Trophoblast cell (in vitro differentiated cells and primary cell): Measurements from ENCODE around the gene LRP2.

ENCODE experiments used
- DNase-seq, 2 donors: peaks; one replicate each; pipeline ENCODE4 v3.0.0-alpha.2; 2016
- H2AFZ ChIP-seq: 2 replicates; pipeline ENCODE4 v1.6.1; 2013; ENCODE audit warnings: low read length, moderate library complexity, mild to moderate bottlenecking; ENCODE audit not compliant: insufficient read depth, poor library complexity
- H2AK5ac ChIP-seq: 2 replicates; pipeline ENCODE4 v1.6.1; 2013; ENCODE audit warnings: mild to moderate bottlenecking, low read length
- H2BK120ac ChIP-seq: 2 replicates; pipeline ENCODE4 v1.6.1; 2013; ENCODE audit warnings: low read length, mild to moderate bottlenecking, moderate library complexity; ENCODE audit not compliant: insufficient read depth, poor library complexity
- H2BK12ac ChIP-seq: 2 replicates; pipeline ENCODE4 v1.6.1; 2013; ENCODE audit warnings: mild to moderate bottlenecking, low read length, moderate library complexity
- H2BK5ac ChIP-seq: 2 replicates; pipeline ENCODE4 v1.6.1; 2013; ENCODE audit warnings: low read length, low read depth, moderate library complexity, mild to moderate bottlenecking; ENCODE audit not compliant: poor library complexity
- H3K14ac ChIP-seq: 2 replicates; pipeline ENCODE4 v1.6.1; 2013; ENCODE audit warnings: mild to moderate bottlenecking, low read length
- H3K18ac ChIP-seq: 2 replicates; pipeline ENCODE4 v1.6.1; 2013; ENCODE audit warnings: mild to moderate bottlenecking, low read length
- H3K23ac ChIP-seq: 2 replicates; pipeline ENCODE4 v1.6.1; 2013; ENCODE audit warnings: low read length
- H3K27ac ChIP-seq: 2 replicates; pipeline ENCODE4 v1.5.1; 2013; ENCODE audit warnings: low read depth, mild to moderate bottlenecking, inconsistent platforms, low read length, moderate library complexity
- H3K27me3 ChIP-seq: 2 replicates; pipeline ENCODE4 v1.6.1; 2013; ENCODE audit warnings: inconsistent platforms, mild to moderate bottlenecking, low read length, moderate library complexity; ENCODE audit not compliant: insufficient read depth
- H3K36me3 ChIP-seq, 2 experiments: 1 replicate in 1 of 2; 2 replicates in 1 of 2; pipeline ENCODE4 v1.6.1; 2013; ENCODE audit warnings: low read length in 2 of 2, mild to moderate bottlenecking in 2 of 2, moderate library complexity in 1 of 2; ENCODE audit not compliant: insufficient read depth in 2 of 2, control insufficient read depth in 1 of 2
- H3K4ac ChIP-seq: 2 replicates; pipeline ENCODE4 v1.6.1; 2013; ENCODE audit warnings: low read depth, mild to moderate bottlenecking, low read length, moderate library complexity
- H3K4me1 ChIP-seq, 2 experiments: 1 replicate in 1 of 2; 2 replicates in 1 of 2; pipeline ENCODE4 v1.6.1; 2013; ENCODE audit warnings: low read length in 2 of 2, mild to moderate bottlenecking in 2 of 2, moderate library complexity in 1 of 2; ENCODE audit not compliant: insufficient read depth in 2 of 2, control insufficient read depth in 1 of 2
- H3K4me2 ChIP-seq: 2 replicates; pipeline ENCODE4 v1.6.1; 2013; ENCODE audit warnings: inconsistent platforms, mild to moderate bottlenecking, low read length, moderate library complexity
- H3K4me3 ChIP-seq: 2 replicates; pipeline ENCODE4 v1.5.1; 2013; ENCODE audit warnings: mild to moderate bottlenecking, low read depth, low read length, inconsistent platforms
- H3K79me1 ChIP-seq: one replicate; pipeline ENCODE4 v1.6.1; 2013; ENCODE audit warnings: low read length
- H3K79me2 ChIP-seq: 2 replicates; pipeline ENCODE4 v1.6.1; 2013; ENCODE audit warnings: low read length, mild to moderate bottlenecking; ENCODE audit not compliant: control insufficient read depth, insufficient read depth, poor library complexity
- H3K9ac ChIP-seq: 2 replicates; pipeline ENCODE4 v1.6.1; 2013; ENCODE audit warnings: mild to moderate bottlenecking, low read length
- H3K9me3 ChIP-seq: 2 replicates; pipeline ENCODE4 v1.6.1; 2013; ENCODE audit warnings: low read depth, mild to moderate bottlenecking, control low read depth, inconsistent platforms, low read length; ENCODE audit not compliant: insufficient read depth
- H4K12ac ChIP-seq: 2 replicates; pipeline ENCODE4 v1.6.1; 2013; ENCODE audit warnings: low read depth, mild to moderate bottlenecking, low read length, moderate library complexity
- H4K8ac ChIP-seq: 2 replicates; pipeline ENCODE4 v1.6.1; 2013; ENCODE audit warnings: low read depth, mild to moderate bottlenecking, low read length, moderate library complexity
- H4K91ac ChIP-seq: one replicate; pipeline ENCODE4 v1.6.1; 2013; ENCODE audit warnings: low read depth, mild to moderate bottlenecking, low read length, moderate library complexity
- WGBS: extraction: QIAGEN DNeasy Blood & Tissue Kit; methylation state at CpG from one replicate; pipeline ENCODE4 v1.1.7; 2013; ENCODE audit warnings: missing lambda C conversion rate; ENCODE audit not compliant: insufficient read length, insufficient coverage; ENCODE audit errors: extremely low coverage; 5-methylcytosine and 5-hydroxymethylcytosine counted together

The LRP2 gene

GRCh38 chr2:169395821-169396374 is 33.6 kb upstream of the LRP2 start:
- Histone ChIP-seq H4K8ac (no peak overlapping the region), H3K79me1 (peaks cover 3% of the 10 kb centered on the region), H2BK5ac (no peak overlapping the region), H2AK5ac (no peak overlapping the region), H3K4ac (no peak overlapping the region), H4K12ac (no peak overlapping the region), H3K36me3 (peaks cover 0 to 3% of the 10 kb centered on the region in 2 experiments), H2BK12ac (no peak overlapping the region), H3K4me2 (no peak overlapping the region), H2BK120ac (no peak overlapping the region), H3K9me3 (no peaks in the 10 kb centered on the region), H3K9ac (no peak overlapping the region), H3K18ac (no peak overlapping the region), H4K91ac (peak overlapping the region; percentile 8), H3K4me1 (peaks cover 3 to 12% of the 10 kb centered on the region in 2 experiments), H3K4me3 (no peak overlapping the region), H2AFZ (no peak overlapping the region), H3K27me3 (no peaks in the 10 kb centered on the region), H3K27ac (no peak overlapping the region), H3K14ac (no peak overlapping the region), H3K23ac (no peak overlapping the region), H3K79me2 (no peaks in the 10 kb centered on the region)
- WGBS: no CpG with 5 or more reads among the region's 9 CpGs
- no peak for DNase-seq

- H3K14ac ChIP-seq: no peak overlapping the region
- H3K18ac ChIP-seq: no peak overlapping the region
- H3K36me3 ChIP-seq: no peaks in the 10 kb centered on the region
- H3K23ac ChIP-seq: no peak overlapping the region
- no peak overlapping the region for H2BK5ac ChIP-seq
- WGBS: no CpG with 5 or more reads among the region's 7 CpGs
- H2AK5ac ChIP-seq: no peak overlapping the region
- no peak overlapping the region for H2BK120ac ChIP-seq
- peaks cover 3% of the 10 kb centered on the region for H3K79me1 ChIP-seq
- no peak overlapping the region for H2BK12ac ChIP-seq
- H3K4me2 ChIP-seq: no peak overlapping the region
- no peak overlapping the region for H3K27ac ChIP-seq
- H4K12ac ChIP-seq: no peak overlapping the region
- no peak overlapping the region for H3K9ac ChIP-seq
- H3K79me2 ChIP-seq: no peaks in the 10 kb centered on the region
- no peak overlapping the region for H3K4me3 ChIP-seq
- H3K27me3 ChIP-seq: no peaks in the 10 kb centered on the region
- H3K4ac ChIP-seq: no peak overlapping the region
- no peaks in the 10 kb centered on the region for H3K9me3 ChIP-seq
- H4K91ac ChIP-seq: no peak overlapping the region
- H2AFZ ChIP-seq: no peak overlapping the region
- H4K8ac ChIP-seq: no peak overlapping the region
- peaks cover 3 to 12% of the 10 kb centered on the region in 2 experiments for H3K4me1 ChIP-seq
- peak; percentile 87 to 94 for DNase-seq
These were observed 30.8 kb upstream of the LRP2 start for GRCh38 chr2:169393068-169393590.

- H3K4me3 ChIP-seq: no peak overlapping the region
- no peaks in the 10 kb centered on the region for H3K79me2 ChIP-seq
- H3K23ac ChIP-seq: no peak overlapping the region
- no peaks in the 10 kb centered on the region for H3K27me3 ChIP-seq
- WGBS: no CpG with 5 or more reads among the region's 1 CpG
- no peak overlapping the region for H3K27ac ChIP-seq
- H2BK5ac ChIP-seq: no peak overlapping the region
- H3K36me3 ChIP-seq: no peaks in the 10 kb centered on the region
- no peak overlapping the region for H3K14ac ChIP-seq
- H3K9ac ChIP-seq: no peak overlapping the region
- no peaks in the 10 kb centered on the region for H3K9me3 ChIP-seq
- no peak overlapping the region for H2BK12ac ChIP-seq
- no peak overlapping the region for H4K8ac ChIP-seq
- H3K4ac ChIP-seq: no peak overlapping the region
- H4K91ac ChIP-seq: no peak overlapping the region
- no peak overlapping the region for H2AK5ac ChIP-seq
- no peak overlapping the region for H2BK120ac ChIP-seq
- H3K79me1 ChIP-seq: peaks cover 3% of the 10 kb centered on the region
- no peak overlapping the region for H3K18ac ChIP-seq
- no peak overlapping the region for H4K12ac ChIP-seq
- H3K4me1 ChIP-seq: peaks cover 3 to 12% of the 10 kb centered on the region in 2 experiments
- DNase-seq: peak in 1 of 2 donors; percentile 40
- no peak overlapping the region for H3K4me2 ChIP-seq
- no peak overlapping the region for H2AFZ ChIP-seq
These were observed 28.9 kb upstream of the LRP2 start for GRCh38 chr2:169391236-169391635.

DNA sequence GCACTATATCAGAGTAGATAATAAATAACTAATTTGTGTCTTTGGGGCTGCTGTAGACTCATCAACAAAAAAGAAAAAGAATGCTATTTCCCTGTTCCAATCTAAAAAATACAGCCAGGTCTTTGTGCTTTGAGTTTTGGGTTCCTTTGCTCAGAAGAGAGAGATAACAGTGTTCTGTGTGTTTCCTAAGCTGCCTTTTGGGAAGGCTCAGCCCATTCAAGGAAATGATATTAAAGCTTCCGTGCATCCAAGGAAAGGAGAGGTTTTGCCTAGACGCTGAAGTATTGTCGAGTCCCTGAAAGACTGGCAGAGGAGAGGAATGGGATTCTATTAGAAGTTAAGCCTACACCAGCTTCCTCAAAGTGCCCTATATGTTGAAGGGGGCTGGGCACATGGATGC is 25.8 kb upstream of the LRP2 start:
- Histone ChIP-seq H4K8ac (no peak overlapping the region), H2AK5ac (no peak overlapping the region), H3K79me1 (no peaks in the 10 kb centered on the region)

More for the DNA sequence above, 25.8 kb upstream of the LRP2 start:
- no peak overlapping the region for H2BK5ac ChIP-seq
- H3K9ac ChIP-seq: no peak overlapping the region
- H3K4ac ChIP-seq: no peak overlapping the region
- WGBS: no CpG with 5 or more reads among the region's 3 CpGs
- peaks cover 3% of the 10 kb centered on the region in 2 experiments for H3K4me1 ChIP-seq
- H4K12ac ChIP-seq: no peak overlapping the region
- no peak overlapping the region for H3K27ac ChIP-seq
- H3K4me2 ChIP-seq: no peak overlapping the region
- no peak overlapping the region for H3K23ac ChIP-seq
- H3K18ac ChIP-seq: no peak overlapping the region
- no peak overlapping the region for H2BK120ac ChIP-seq
- no peaks in the 10 kb centered on the region for H3K36me3 ChIP-seq
- no peaks in the 10 kb centered on the region for H3K27me3 ChIP-seq
- no peak overlapping the region for H4K91ac ChIP-seq
- H2AFZ ChIP-seq: no peak overlapping the region
- H3K79me2 ChIP-seq: no peaks in the 10 kb centered on the region
- no peak overlapping the region for H3K4me3 ChIP-seq
- no peaks in the 10 kb centered on the region for H3K9me3 ChIP-seq
- no peak for DNase-seq
- no peak overlapping the region for H2BK12ac ChIP-seq
- no peak overlapping the region for H3K14ac ChIP-seq
